Measurements from ENCODE around the gene FOXF2. TPM values are rescaled to one million over a fixed set of nuclear protein-coding genes. Genes with fewer than 3 reads are reported as not detected.

Gene FOXF2
- total and polyA plus RNA-seq, 2 experiments from 2014 or later = not detected

DNA sequence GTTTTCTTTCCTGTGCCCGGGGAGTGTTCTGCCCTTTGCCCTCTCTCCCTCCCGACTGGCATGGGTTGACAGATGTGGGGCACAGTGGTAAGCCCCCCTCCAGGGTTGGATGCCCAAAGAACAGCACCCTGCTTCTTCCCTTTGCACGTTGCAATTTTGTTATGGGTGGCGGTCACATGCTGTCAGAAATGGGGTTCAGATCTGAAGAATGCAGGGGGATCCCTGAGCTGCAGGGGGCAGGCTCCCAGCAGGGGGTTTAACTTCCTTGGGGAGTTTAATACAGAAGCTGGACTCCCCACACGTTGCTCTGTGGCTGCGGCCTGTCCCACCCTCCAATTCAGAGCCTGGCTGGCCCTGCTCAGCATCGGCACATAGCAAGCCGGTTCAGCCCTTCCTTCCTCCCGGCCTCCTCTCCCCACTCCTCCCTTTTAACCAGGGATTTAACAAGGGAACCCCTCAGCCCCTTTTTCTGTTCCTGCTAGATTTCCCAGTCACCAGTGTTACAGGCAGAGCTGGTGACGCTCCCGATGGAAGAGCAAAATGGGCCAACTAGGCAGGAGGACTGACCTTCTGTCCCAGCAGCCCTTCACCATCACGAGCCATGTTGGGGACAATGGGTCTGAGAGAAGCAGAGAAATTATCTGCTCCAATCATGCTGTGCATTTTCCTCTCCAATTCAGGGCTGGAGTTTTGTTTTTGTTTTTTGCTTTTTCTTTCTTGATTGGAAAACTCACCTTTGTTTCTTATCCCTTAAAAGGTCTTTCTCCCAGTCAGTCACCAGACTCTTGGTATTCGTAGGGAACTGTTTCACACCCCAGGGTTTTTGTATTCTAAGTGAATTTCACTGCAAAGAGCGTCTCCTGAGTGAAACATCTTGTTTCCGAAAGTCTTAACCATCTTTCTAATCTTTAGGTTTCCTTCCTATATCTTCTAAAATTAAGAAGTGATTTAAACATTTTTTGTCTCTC, 6.8 kb downstream of the FOXF2 start:
- TF ChIP-seq, protein P1, sequence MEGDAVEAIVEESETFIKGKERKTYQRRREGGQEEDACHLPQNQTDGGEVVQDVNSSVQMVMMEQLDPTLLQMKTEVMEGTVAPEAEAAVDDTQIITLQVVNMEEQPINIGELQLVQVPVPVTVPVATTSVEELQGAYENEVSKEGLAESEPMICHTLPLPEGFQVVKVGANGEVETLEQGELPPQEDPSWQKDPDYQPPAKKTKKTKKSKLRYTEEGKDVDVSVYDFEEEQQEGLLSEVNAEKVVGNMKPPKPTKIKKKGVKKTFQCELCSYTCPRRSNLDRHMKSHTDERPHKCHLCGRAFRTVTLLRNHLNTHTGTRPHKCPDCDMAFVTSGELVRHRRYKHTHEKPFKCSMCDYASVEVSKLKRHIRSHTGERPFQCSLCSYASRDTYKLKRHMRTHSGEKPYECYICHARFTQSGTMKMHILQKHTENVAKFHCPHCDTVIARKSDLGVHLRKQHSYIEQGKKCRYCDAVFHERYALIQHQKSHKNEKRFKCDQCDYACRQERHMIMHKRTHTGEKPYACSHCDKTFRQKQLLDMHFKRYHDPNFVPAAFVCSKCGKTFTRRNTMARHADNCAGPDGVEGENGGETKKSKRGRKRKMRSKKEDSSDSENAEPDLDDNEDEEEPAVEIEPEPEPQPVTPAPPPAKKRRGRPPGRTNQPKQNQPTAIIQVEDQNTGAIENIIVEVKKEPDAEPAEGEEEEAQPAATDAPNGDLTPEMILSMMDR (conservative IDR thresholded peaks at IDR 0.05; ENCODE audit: low read depth in 2 of 2) = no peak
- peak; percentile 44 for TF ChIP-seq EZH2 (IDR thresholded peaks at IDR 0.05; ENCODE audit: low read depth, unreplicated experiment)
- Mint-ChIP-seq H3K4me3 (no peak overlapping the region; the same call in 2 of the 3 replicates), H3K27ac (no peak overlapping the region), H3K9me3 (peaks cover 4% of the 10 kb centered on the region; the same call in 1 of the 3 replicates), H3K36me3 (ENCODE audit: low read depth) (no peaks in the 10 kb centered on the region; the same call in 2 of the 3 replicates), H3K27me3 (ENCODE audit: insufficient read depth, low read depth, poor library complexity) (peaks cover 87% of the 10 kb centered on the region), H3K4me1 (peaks cover 35% of the 10 kb centered on the region)
- ATAC-seq (no peak), DNase-seq (ENCODE audit: low spot score) (no peak)
- H3K27me3 ChIP-seq (ENCODE audit: insufficient read depth) = peaks cover 96% of the 10 kb centered on the region
- H3K4me1 ChIP-seq (ENCODE audit: insufficient read depth) = peaks cover 9% of the 10 kb centered on the region; the same call in 1 of the 2 replicates
- H3K9me2 ChIP-seq (ENCODE audit: insufficient read depth) = 0 out of 2 replicates have a peak, but pooled peaks cover 4% of the 10 kb centered on the region
- 0 out of 2 replicates have a peak, but pooled peaks cover 3% of the 10 kb centered on the region for H3F3A ChIP-seq (replicated peaks; ENCODE audit: low read depth)
- no peak overlapping the region for H2AFZ ChIP-seq
- H3K27ac ChIP-seq (ENCODE audit: low read depth) = no peak overlapping the region
- no peaks in the 10 kb centered on the region for H3K79me2 ChIP-seq (replicated peaks; ENCODE audit: insufficient read depth)
- H3K4me3 ChIP-seq = no peak overlapping the region
- no peaks in the 10 kb centered on the region for H3K36me3 ChIP-seq (ENCODE audit: insufficient read depth)
- no peak overlapping the region for H3K4me2 ChIP-seq
- H4K20me1 ChIP-seq (replicated peaks; ENCODE audit: insufficient read depth) = peaks cover 22% of the 10 kb centered on the region

DNA sequence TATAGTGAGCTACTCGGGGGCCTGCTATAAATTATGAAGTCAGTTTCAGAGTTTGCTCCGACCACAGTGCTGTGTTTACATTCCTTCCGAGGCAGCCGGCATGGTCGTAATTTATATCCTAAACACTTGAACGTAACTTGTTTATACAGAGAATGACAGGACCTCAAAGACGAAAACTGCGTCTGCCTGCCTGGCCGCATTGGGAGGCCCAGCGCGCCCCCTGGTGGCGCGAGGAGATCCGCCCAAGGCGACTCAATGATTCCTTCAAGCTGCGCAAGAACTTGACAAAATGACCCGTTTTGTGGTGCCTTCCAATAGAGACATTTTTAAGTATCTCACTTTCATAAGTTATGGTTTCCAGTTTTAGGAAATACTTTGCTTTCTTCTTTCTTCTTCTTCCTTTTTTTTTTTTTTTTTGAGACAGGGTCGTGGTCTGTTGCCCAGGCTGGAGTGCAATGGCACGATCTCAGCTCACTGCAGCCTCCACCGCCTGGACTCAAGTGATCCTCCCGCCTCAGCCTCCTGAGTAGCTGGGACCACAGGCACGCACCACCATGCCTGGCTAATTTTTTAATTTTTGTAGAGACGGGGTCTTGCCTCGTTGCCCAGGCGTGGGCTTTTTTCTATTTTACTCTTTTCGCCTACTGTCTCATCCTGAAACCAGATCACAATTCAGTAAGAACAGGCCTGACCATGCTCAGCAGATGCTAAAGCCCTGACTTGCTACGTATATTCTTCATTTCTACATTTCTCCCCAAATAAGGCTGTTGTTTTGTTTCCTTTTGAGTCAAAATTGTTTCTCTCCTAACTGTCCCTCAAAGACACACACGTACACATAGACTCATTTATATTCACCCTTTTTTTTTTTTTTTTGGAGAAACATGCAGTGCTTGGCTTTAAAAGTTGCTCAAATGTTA, 7.8 kb downstream of the FOXF2 start:
- TF ChIP-seq EZH2 (IDR thresholded peaks at IDR 0.05; ENCODE audit: low read depth, unreplicated experiment) (peak; percentile 19), ZNF331 (CRISPR knock-in tag; IDR thresholded peaks at IDR 0.05; ENCODE audit: low read depth) (no peak)
- TF ChIP-seq, protein P1 (conservative IDR thresholded peaks at IDR 0.05; ENCODE audit: low read depth in 2 of 2) = peak; percentile 87 to 98
- Mint-ChIP-seq H3K27ac (no peak overlapping the region), H3K36me3 (ENCODE audit: low read depth) (no peaks in the 10 kb centered on the region), H3K27me3 (ENCODE audit: insufficient read depth, low read depth, poor library complexity) (peaks cover 77% of the 10 kb centered on the region), H3K4me1 (peaks cover 35% of the 10 kb centered on the region), H3K4me3 (peak overlapping the region; percentile 4; the same call in 1 of the 3 replicates), H3K9me3 (peaks cover 4% of the 10 kb centered on the region; the same call in 1 of the 3 replicates)
- Histone ChIP-seq H3K4me1 (ENCODE audit: insufficient read depth) (peaks cover 14% of the 10 kb centered on the region; the same call in 1 of the 2 replicates), H3K79me2 (replicated peaks; ENCODE audit: insufficient read depth) (no peaks in the 10 kb centered on the region), H3K27me3 (ENCODE audit: insufficient read depth) (peaks cover 86% of the 10 kb centered on the region), H4K20me1 (replicated peaks; ENCODE audit: insufficient read depth) (peaks cover 16% of the 10 kb centered on the region), H3F3A (replicated peaks; ENCODE audit: low read depth) (0 out of 2 replicates have a peak, but pooled peaks cover 3% of the 10 kb centered on the region), H2AFZ (no peak overlapping the region), H3K9me2 (ENCODE audit: insufficient read depth) (0 out of 2 replicates have a peak, but pooled peaks cover 4% of the 10 kb centered on the region), H3K4me3 (no peak overlapping the region), H3K4me2 (no peak overlapping the region), H3K27ac (ENCODE audit: low read depth) (no peak overlapping the region), H3K36me3 (ENCODE audit: insufficient read depth) (no peaks in the 10 kb centered on the region)
- DNase-seq (ENCODE audit: low spot score) (peak; percentile 82), ATAC-seq (peak; percentile 19)

Data from GM23338 (cell line).